ENCODE results near the gene GFAP.

GRCh38 chr17:44960691-44961090, 45.4 kb upstream of the GFAP start:
- TF ChIP-seq ELF4 (IDR thresholded peaks at IDR 0.05) = no peak
- TF ChIP-seq SP1 (IDR thresholded peaks at IDR 0.05) = no peak
- TF ChIP-seq SUZ12 (IDR thresholded peaks at IDR 0.05) = no peak
- no peak for TF ChIP-seq TARDBP (IDR thresholded peaks at IDR 0.05)
- TF ChIP-seq FOXA1 (IDR thresholded peaks at IDR 0.05) = no peak
- no peak for TF ChIP-seq L3MBTL2 (conservative IDR thresholded peaks at IDR 0.05)
- no peak for TF ChIP-seq BHLHE40 (IDR thresholded peaks at IDR 0.05; ENCODE audit: borderline replicate concordance)
- no peak for TF ChIP-seq FOXK2 (IDR thresholded peaks at IDR 0.05)
